ENCODE results near the gene PUSL1.
A peak's percentile ranks its signal among the peaks of the same experiment; 100 is the strongest.

The PUSL1 gene

GRCh38 chr1:1309251-1310108, 1.1 kb downstream of the PUSL1 start (continued):
- TF ChIP-seq ZNF362 (tag by site-specific recombination; IDR thresholded peaks at IDR 0.05) (no peak), ZNF146 (tag by site-specific recombination; IDR thresholded peaks at IDR 0.05) (no peak), ZNF530 (tag by site-specific recombination; IDR thresholded peaks at IDR 0.05; ENCODE audit: low read depth) (no peak), ZNF202 (tag by site-specific recombination; IDR thresholded peaks at IDR 0.05; ENCODE audit: borderline replicate concordance) (no peak), ZNF626 (tag by site-specific recombination; IDR thresholded peaks at IDR 0.05) (no peak), ZNF23 (tag by site-specific recombination; IDR thresholded peaks at IDR 0.05; ENCODE audit: borderline replicate concordance) (no peak), ZSCAN23 (tag by site-specific recombination; IDR thresholded peaks at IDR 0.05) (no peak), ZNF664 (tag by site-specific recombination; IDR thresholded peaks at IDR 0.05) (no peak), ZNF19 (tag by site-specific recombination; IDR thresholded peaks at IDR 0.05; ENCODE audit: low read depth) (no peak), REST (tag by site-specific recombination; IDR thresholded peaks at IDR 0.05) (no peak), BCL11A (tag by site-specific recombination; IDR thresholded peaks at IDR 0.05; ENCODE audit: low read depth) (peak; percentile 71), ZNF155 (tag by site-specific recombination; IDR thresholded peaks at IDR 0.05) (no peak), ZBTB48 (tag by site-specific recombination; IDR thresholded peaks at IDR 0.05) (peak; percentile 76), ZNF555 (tag by site-specific recombination; conservative IDR thresholded peaks at IDR 0.05) (no peak), ZNF132 (tag by site-specific recombination; IDR thresholded peaks at IDR 0.05; ENCODE audit: borderline replicate concordance) (no peak), ZNF544 (tag by site-specific recombination; IDR thresholded peaks at IDR 0.05) (no peak), HIC1 (tag by site-specific recombination; IDR thresholded peaks at IDR 0.05) (peak; percentile 28), BCL11B (tag by site-specific recombination; IDR thresholded peaks at IDR 0.05; ENCODE audit: low read depth) (peak; percentile 47; the same call in 1 of the 2 replicates), ZFP3 (tag by site-specific recombination; IDR thresholded peaks at IDR 0.05; ENCODE audit: low read depth) (no peak), ZNF175 (tag by site-specific recombination; IDR thresholded peaks at IDR 0.05) (no peak), RBAK (tag by site-specific recombination; IDR thresholded peaks at IDR 0.05) (no peak), ZNF311 (tag by site-specific recombination; IDR thresholded peaks at IDR 0.05; ENCODE audit: borderline replicate concordance) (no peak), YY1 (tag by site-specific recombination; IDR thresholded peaks at IDR 0.05) (no peak), ZBTB6 (tag by site-specific recombination; IDR thresholded peaks at IDR 0.05) (no peak), ZNF677 (tag by site-specific recombination; IDR thresholded peaks at IDR 0.05) (no peak), KLF1 (tag by site-specific recombination; IDR thresholded peaks at IDR 0.05) (peak; percentile 77), ZNF169 (tag by site-specific recombination; IDR thresholded peaks at IDR 0.05) (no peak), ZNF37A (tag by site-specific recombination; IDR thresholded peaks at IDR 0.05) (no peak), ZNF558 (tag by site-specific recombination; IDR thresholded peaks at IDR 0.05) (no peak), ATF2 (tag by site-specific recombination; IDR thresholded peaks at IDR 0.05; ENCODE audit: low read depth) (no peak), ZBTB21 (tag by site-specific recombination; IDR thresholded peaks at IDR 0.05) (no peak), ZNF335 (tag by site-specific recombination; conservative IDR thresholded peaks at IDR 0.05) (peak; percentile 65; the same call in 1 of the 2 replicates)

Data from HEK293 (cell line).